ENCODE results near the gene ZNF146. TPM values are rescaled to one million over a fixed set of nuclear protein-coding genes. Genes with fewer than 3 reads are reported as not detected.

Gene ZNF146
- polyA plus RNA-seq, 1 donor (not counting 4 experiments of a cell fraction or from before 2014, with no cell fraction given) = 82.6 TPM

- Histone ChIP-seq H3K36me3 (ENCODE audit: control insufficient read depth in 2 of 2, extremely low read depth in 1 of 2, insufficient read depth in 2 of 2, low read length in 2 of 2) (peaks cover 34 to 52% of the 10 kb centered on the region in 2 experiments), H3K4me3 (ENCODE audit: control insufficient read depth in 2 of 3, extremely low read depth in 1 of 3, insufficient read depth in 2 of 3, low read depth in 1 of 3, low read length in 3 of 3) (no peak overlapping the region)
- dilution Hi-C loops (cut with MboI; ENCODE audit: extremely low pct_ligation_motif_present, low sequenced_read_pairs) = no loop called here
Measured at GRCh38 chr19:36236304-36236945, 21.5 kb downstream of the ZNF146 start.

GRCh38 chr19:36236946-36237310 is 22.0 kb downstream of the ZNF146 start:
- Histone ChIP-seq H3K27me3 (ENCODE audit: control insufficient read depth, extremely low read depth, insufficient read depth, low read length) (no peaks in the 10 kb centered on the region), H3K36me3 (ENCODE audit: control insufficient read depth in 2 of 2, extremely low read depth in 1 of 2, insufficient read depth in 2 of 2, low read length in 2 of 2) (peaks cover 34 to 46% of the 10 kb centered on the region in 2 experiments), H3K9me3 (ENCODE audit: control insufficient read depth, low read depth, low read length) (peaks cover 21% of the 10 kb centered on the region), H3K79me2 (ENCODE audit: control insufficient read depth, insufficient read depth, low read length) (no peaks in the 10 kb centered on the region), H3K9me1 (ENCODE audit: control insufficient read depth, extremely low read depth, insufficient read depth, low read length) (no peaks in the 10 kb centered on the region), H4K20me1 (ENCODE audit: control insufficient read depth, extremely low read depth, insufficient read depth, low read length) (no peaks in the 10 kb centered on the region), H3K9ac (ENCODE audit: control insufficient read depth, extremely low read depth, insufficient read depth, low read length) (no peak overlapping the region), H3K27ac (ENCODE audit: control insufficient read depth, insufficient read depth, low read length) (no peak overlapping the region), H3K4me2 (ENCODE audit: control insufficient read depth, extremely low read depth, insufficient read depth, low read depth, low read length) (no peak overlapping the region), H3K4me3 (ENCODE audit: control insufficient read depth in 2 of 3, extremely low read depth in 1 of 3, insufficient read depth in 2 of 3, low read depth in 1 of 3, low read length in 3 of 3) (no peak overlapping the region), H3K4me1 (ENCODE audit: control insufficient read depth, extremely low read depth, insufficient read depth, low read length) (no peaks in the 10 kb centered on the region), H2AFZ (ENCODE audit: control insufficient read depth, low read length) (no peak overlapping the region)
- DNase-seq (ENCODE audit: low read depth, low spot score) (no peak), FAIRE-seq (no peak)
- no peak for TF ChIP-seq CTCF (optimal IDR thresholded peaks at IDR 0.05 in 1 of 3, IDR thresholded peaks at IDR 0.05 in 1 of 3, conservative IDR thresholded peaks at IDR 0.05 in 1 of 3; ENCODE audit: extremely low read depth in 1 of 3, insufficient read depth in 2 of 3, low read length in 3 of 3)
- TF ChIP-seq EZH2 (IDR thresholded peaks at IDR 0.05; ENCODE audit: low read length) = no peak
- dilution Hi-C loops (cut with MboI; ENCODE audit: extremely low pct_ligation_motif_present, low sequenced_read_pairs) = no loop called here

More at GRCh38 chr19:36236304-36236945, 21.5 kb downstream of the ZNF146 start:
- Histone ChIP-seq H3K9me1 (ENCODE audit: control insufficient read depth, extremely low read depth, insufficient read depth, low read length) (no peaks in the 10 kb centered on the region), H3K27ac (ENCODE audit: control insufficient read depth, insufficient read depth, low read length) (no peak overlapping the region), H3K4me2 (ENCODE audit: control insufficient read depth, extremely low read depth, insufficient read depth, low read depth, low read length) (no peak overlapping the region), H3K9me3 (ENCODE audit: control insufficient read depth, low read depth, low read length) (peaks cover 21% of the 10 kb centered on the region), H2AFZ (ENCODE audit: control insufficient read depth, low read length) (no peak overlapping the region), H3K4me1 (ENCODE audit: control insufficient read depth, extremely low read depth, insufficient read depth, low read length) (no peaks in the 10 kb centered on the region), H3K79me2 (ENCODE audit: control insufficient read depth, insufficient read depth, low read length) (no peaks in the 10 kb centered on the region), H3K27me3 (ENCODE audit: control insufficient read depth, extremely low read depth, insufficient read depth, low read length) (no peaks in the 10 kb centered on the region), H3K9ac (ENCODE audit: control insufficient read depth, extremely low read depth, insufficient read depth, low read length) (no peak overlapping the region), H4K20me1 (ENCODE audit: control insufficient read depth, extremely low read depth, insufficient read depth, low read length) (no peaks in the 10 kb centered on the region)
- DNase-seq (ENCODE audit: low read depth, low spot score) (no peak), FAIRE-seq (no peak)
- no peak for TF ChIP-seq CTCF (optimal IDR thresholded peaks at IDR 0.05 in 1 of 3, IDR thresholded peaks at IDR 0.05 in 1 of 3, conservative IDR thresholded peaks at IDR 0.05 in 1 of 3; ENCODE audit: extremely low read depth in 1 of 3, insufficient read depth in 2 of 3, low read length in 3 of 3)
- no peak for TF ChIP-seq EZH2 (IDR thresholded peaks at IDR 0.05; ENCODE audit: low read length)

Data from keratinocyte (primary cell).